Activated CD4-positive, alpha-beta memory T cell treated with anti-CD3 and anti-CD28 coated beads, Interleukin-2, amount 10 ng/mL, durations not matched to agents 7 days and 5 days (primary cell): ENCODE measurements around the gene CACNA1S. TPM values are rescaled to one million over a fixed set of nuclear protein-coding genes. Genes with fewer than 3 reads are reported as not detected.

Experiments
- CTCF ChIA-PET: fragments of 350-600 bp; sonication (Branson Sonifier 250); formaldehyde crosslinking; loops from one replicate; lab custom pipeline; 2021; ENCODE audit warnings: antibody characterized with exemption, inconsistent platforms; lab: Charles Lee
- POLR2A ChIA-PET: fragments of 350-600 bp; sonication (Branson Sonifier 250); formaldehyde crosslinking; loops from one replicate; lab custom pipeline; 2021; ENCODE audit warnings: antibody characterized with exemption; lab: Charles Lee
- DNase-seq: peaks from one replicate; pipeline ENCODE4 v3.0.0-alpha.2; 2020
- H3K27ac Mint-ChIP-seq: one replicate; pipeline ENCODE4 v1.8.0; 2021; ENCODE audit warnings: mild to moderate bottlenecking, mixed read lengths
- H3K27me3 Mint-ChIP-seq: one replicate; pipeline ENCODE4 v1.8.0; 2021; ENCODE audit warnings: mixed read lengths
- H3K36me3 Mint-ChIP-seq: one replicate; pipeline ENCODE4 v1.8.0; 2021; ENCODE audit warnings: low read depth, mixed read lengths
- H3K4me1 Mint-ChIP-seq: one replicate; pipeline ENCODE4 v1.8.0; 2021; ENCODE audit warnings: mixed read lengths
- H3K4me3 Mint-ChIP-seq: one replicate; pipeline ENCODE4 v1.8.0; 2021; ENCODE audit warnings: mild to moderate bottlenecking, mixed read lengths
- H3K9me3 Mint-ChIP-seq: one replicate; pipeline ENCODE4 v1.8.0; 2021; ENCODE audit warnings: mixed read lengths
- total RNA-seq, 2 experiments: library from RNA; stranded (reverse); gene quantifications; one replicate each; pipeline ENCODE4 v1.2.3, GENCODE V29; 2021

Gene CACNA1S
- total RNA-seq, 2 experiments from 2014 or later, result not detected

DNA sequence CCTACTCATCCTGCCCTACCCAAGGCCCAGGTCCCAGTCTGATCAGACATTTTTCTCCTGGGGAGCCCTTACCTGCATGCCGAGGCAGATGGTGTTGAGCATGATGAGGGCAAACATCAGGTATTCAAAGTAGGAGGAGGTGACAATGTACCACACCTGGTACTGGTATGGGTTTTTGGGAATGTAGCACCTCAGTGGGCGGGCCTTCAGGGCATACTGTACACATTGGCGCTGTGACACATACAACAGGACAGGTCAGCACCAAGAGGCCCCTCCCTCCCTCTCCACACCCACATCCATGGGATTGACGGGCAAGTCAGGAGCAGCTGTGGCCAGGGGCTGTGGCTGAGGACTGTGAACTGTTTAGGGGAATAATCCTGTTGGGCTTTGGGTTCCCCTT lies 51.6 kb downstream of the CACNA1S start:
- CTCF ChIA-PET, result no interaction called here
- DNase-seq, result no peak
- POLR2A ChIA-PET, result no interaction called here
- Mint-ChIP-seq H3K9me3 (no peaks in the 10 kb centered on the region), H3K36me3 (no peaks in the 10 kb centered on the region), H3K27me3 (peaks cover 12% of the 10 kb centered on the region), H3K4me1 (peaks cover 17% of the 10 kb centered on the region), H3K4me3 (no peak overlapping the region), H3K27ac (no peak overlapping the region)

DNA sequence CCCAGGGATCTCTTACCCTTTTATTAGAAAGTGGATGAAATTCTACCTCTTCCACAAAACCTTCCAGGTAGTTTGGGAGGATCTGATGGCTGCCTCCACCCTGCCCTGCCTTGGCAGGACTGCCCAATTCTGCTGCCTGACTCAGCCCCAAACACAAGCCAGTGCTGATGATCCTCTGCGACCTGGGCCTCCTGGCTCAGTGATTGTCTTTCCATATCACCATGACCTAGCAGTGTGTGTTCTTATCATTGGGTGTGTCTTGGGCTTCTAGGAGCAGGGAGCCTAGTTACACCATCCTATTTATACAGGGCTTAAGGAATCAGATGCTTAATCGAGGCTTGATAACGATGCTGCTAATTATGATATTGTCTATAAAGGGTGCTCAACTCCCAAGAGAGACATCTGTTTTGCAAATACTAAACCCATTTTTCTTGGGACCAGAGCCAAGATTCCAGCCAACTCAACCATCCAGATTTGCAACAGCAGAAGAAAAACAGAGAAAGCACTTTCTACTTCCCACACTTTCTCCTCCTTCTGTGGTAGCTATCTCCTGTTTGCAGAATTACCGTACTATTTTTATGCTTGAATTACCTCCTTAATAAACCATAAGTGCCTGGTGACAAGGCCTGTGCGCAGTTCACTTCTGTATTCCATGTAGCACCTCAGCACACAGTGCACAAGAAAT lies 52.2 kb downstream of the CACNA1S start:
- no peak overlapping the region for H3K4me3 Mint-ChIP-seq
- DNase-seq, result no peak
- H3K4me1 Mint-ChIP-seq, result peaks cover 17% of the 10 kb centered on the region
- CTCF ChIA-PET, result no interaction called here
- POLR2A ChIA-PET, result interaction anchor here (0.5 kb wide), 1 partner anchor 83 kb away, joined by 3 read pairs; no protein-coding TSS in a partner anchor
- H3K27ac Mint-ChIP-seq, result no peak overlapping the region
- H3K9me3 Mint-ChIP-seq, result no peaks in the 10 kb centered on the region
- H3K36me3 Mint-ChIP-seq, result no peaks in the 10 kb centered on the region
- H3K27me3 Mint-ChIP-seq, result peaks cover 12% of the 10 kb centered on the region

GRCh38 chr1:201059401-201059800 lies 52.8 kb downstream of the CACNA1S start:
- CTCF ChIA-PET, result no interaction called here
- H3K27me3 Mint-ChIP-seq, result peaks cover 7% of the 10 kb centered on the region
- H3K4me3 Mint-ChIP-seq, result no peak overlapping the region
- no peak for DNase-seq
- H3K4me1 Mint-ChIP-seq, result peaks cover 17% of the 10 kb centered on the region
- no peaks in the 10 kb centered on the region for H3K36me3 Mint-ChIP-seq
- H3K9me3 Mint-ChIP-seq, result no peaks in the 10 kb centered on the region
- no peak overlapping the region for H3K27ac Mint-ChIP-seq
- POLR2A ChIA-PET, result interaction anchor here (0.5 kb wide), 1 partner anchor 82 kb away, joined by 3 read pairs; no protein-coding TSS in a partner anchor

DNA sequence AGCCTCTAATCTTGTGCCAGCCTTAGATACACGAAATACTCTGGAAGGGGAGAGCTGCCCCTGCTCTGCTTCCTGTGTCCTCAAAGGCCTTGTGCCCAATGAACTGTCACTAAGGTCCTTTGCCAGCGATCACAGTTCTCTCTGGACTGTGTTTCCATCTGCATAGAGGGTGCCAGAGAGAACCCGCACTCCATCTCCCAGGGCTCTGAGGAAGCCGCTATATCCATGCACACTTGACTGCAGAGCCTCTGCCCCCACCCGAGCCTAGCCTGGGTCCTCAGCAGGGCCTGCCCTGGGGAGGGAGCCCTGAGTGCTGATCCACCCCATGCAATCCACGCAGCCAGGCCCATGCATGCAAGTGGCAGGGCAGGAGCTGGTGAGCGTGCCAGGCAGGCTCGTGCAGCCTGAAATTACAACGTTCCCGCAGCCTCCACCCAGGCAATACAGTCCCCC lies 58.1 kb downstream of the CACNA1S start:
- ChIA-PET CTCF (no interaction called here), POLR2A (no interaction called here)
- H3K4me1 Mint-ChIP-seq, result peaks cover 17% of the 10 kb centered on the region
- peaks cover 2% of the 10 kb centered on the region for H3K27me3 Mint-ChIP-seq
- DNase-seq, result no peak
- H3K27ac Mint-ChIP-seq, result no peak overlapping the region
- no peaks in the 10 kb centered on the region for H3K36me3 Mint-ChIP-seq
- H3K9me3 Mint-ChIP-seq, result no peaks in the 10 kb centered on the region
- H3K4me3 Mint-ChIP-seq, result no peak overlapping the region

GRCh38 chr1:201053155-201053860 lies 58.9 kb downstream of the CACNA1S start:
- H3K27ac Mint-ChIP-seq, result no peak overlapping the region
- H3K9me3 Mint-ChIP-seq, result no peaks in the 10 kb centered on the region
- peaks cover 5% of the 10 kb centered on the region for H3K27me3 Mint-ChIP-seq
- no peak for DNase-seq
- POLR2A ChIA-PET, result no interaction called here
- CTCF ChIA-PET, result no interaction called here
- H3K4me3 Mint-ChIP-seq, result no peak overlapping the region
- H3K36me3 Mint-ChIP-seq, result no peaks in the 10 kb centered on the region
- H3K4me1 Mint-ChIP-seq, result peaks cover 17% of the 10 kb centered on the region

DNA sequence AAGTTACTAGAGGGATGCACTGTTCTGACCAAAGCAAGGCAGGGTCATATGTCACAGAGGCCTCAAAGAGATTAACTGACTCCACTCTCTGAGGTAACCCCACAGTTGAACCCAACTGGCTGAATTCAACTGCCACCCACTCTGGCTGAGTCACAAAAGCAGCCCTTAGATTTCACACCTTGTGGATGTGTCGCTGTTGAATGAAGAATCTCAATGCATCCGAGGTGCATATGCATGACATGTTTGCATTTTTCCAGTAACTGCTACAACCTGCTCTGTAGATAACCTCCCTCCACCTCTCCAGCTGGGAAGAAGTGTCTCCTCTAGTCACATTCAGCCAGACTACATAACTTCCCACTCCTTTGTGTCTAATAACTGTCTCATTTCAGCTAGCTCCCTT lies 60.8 kb downstream of the CACNA1S start:
- POLR2A ChIA-PET, result no interaction called here
- Mint-ChIP-seq H3K9me3 (no peaks in the 10 kb centered on the region), H3K27ac (no peak overlapping the region), H3K27me3 (peaks cover 13% of the 10 kb centered on the region), H3K4me1 (no peaks in the 10 kb centered on the region), H3K36me3 (no peaks in the 10 kb centered on the region), H3K4me3 (no peak overlapping the region)
- DNase-seq, result no peak
- CTCF ChIA-PET, result interaction anchor here (1.0 to 1.6 kb wide), 3 partner anchors 9 to 80 kb away, joined by 3 to 4 read pairs (median 3); no protein-coding TSS in a partner anchor

DNA sequence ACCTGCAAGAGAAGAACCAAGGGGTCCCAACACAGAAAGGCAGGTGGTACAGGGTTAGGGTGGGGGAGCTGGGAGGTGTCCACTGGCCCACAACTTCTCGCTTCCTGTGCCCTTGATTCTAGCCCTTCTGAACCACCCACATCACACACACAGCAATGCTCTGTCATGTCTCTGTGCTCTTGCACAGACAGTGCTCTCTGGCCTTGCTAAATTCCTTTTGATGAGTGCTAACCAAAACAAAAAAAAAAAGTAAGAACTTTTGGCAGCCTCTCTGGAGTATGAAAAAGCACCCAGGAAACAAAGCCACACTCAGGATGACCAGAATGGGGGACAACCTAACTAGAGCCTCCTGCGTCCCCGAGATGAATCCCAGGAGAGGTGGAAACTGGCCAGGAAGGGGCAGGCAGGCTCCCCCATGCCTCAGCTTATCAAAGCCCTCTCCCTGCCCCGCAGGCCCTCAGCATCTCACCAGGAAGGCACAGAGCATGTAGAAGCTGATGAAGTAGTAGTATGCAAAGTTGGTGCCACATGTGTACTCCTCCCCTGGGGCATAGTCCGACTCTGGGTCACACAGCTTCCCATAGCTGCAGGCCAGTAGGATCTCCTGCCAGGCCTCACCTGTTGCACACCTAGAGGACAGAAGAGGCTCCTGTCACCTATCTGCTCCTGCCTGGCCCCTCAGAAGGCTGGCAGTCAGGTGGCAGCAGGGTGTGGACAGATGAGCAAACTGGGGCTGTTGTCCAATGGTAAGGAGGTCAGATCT lies 61.5 kb downstream of the CACNA1S start:
- no peak for DNase-seq
- H3K4me3 Mint-ChIP-seq, result no peak overlapping the region
- ChIA-PET POLR2A (interaction anchor here (1.5 kb wide), 1 partner anchor 381 kb away, joined by 3 read pairs; the partner anchor contains the start of gene DDX59), CTCF (interaction anchor here (1.3 to 2.9 kb wide), 3 partner anchors 8 to 71 kb away, joined by 3 to 12 read pairs (median 4); no protein-coding TSS in a partner anchor)
- no peak overlapping the region for H3K27ac Mint-ChIP-seq
- peaks cover 13% of the 10 kb centered on the region for H3K27me3 Mint-ChIP-seq
- H3K4me1 Mint-ChIP-seq, result no peaks in the 10 kb centered on the region
- no peaks in the 10 kb centered on the region for H3K9me3 Mint-ChIP-seq
- H3K36me3 Mint-ChIP-seq, result no peaks in the 10 kb centered on the region

- H3K4me3 Mint-ChIP-seq, result no peak overlapping the region
- no peak for DNase-seq
- H3K27ac Mint-ChIP-seq, result no peak overlapping the region
- H3K9me3 Mint-ChIP-seq, result no peaks in the 10 kb centered on the region
- ChIA-PET CTCF (interaction anchor here (2.7 to 2.9 kb wide), 2 partner anchors 70 to 77 kb away, joined by 12 to 14 read pairs; no protein-coding TSS in a partner anchor), POLR2A (interaction anchor here (1.4 to 1.5 kb wide), 2 partner anchors 34 to 380 kb away, joined by 3 to 4 read pairs; partner anchors contain the start of gene DDX59)
- H3K36me3 Mint-ChIP-seq, result no peaks in the 10 kb centered on the region
- no peaks in the 10 kb centered on the region for H3K4me1 Mint-ChIP-seq
- peaks cover 21% of the 10 kb centered on the region for H3K27me3 Mint-ChIP-seq
Measured at GRCh38 chr1:201049248-201049831, 62.9 kb downstream of the CACNA1S start.

DNA sequence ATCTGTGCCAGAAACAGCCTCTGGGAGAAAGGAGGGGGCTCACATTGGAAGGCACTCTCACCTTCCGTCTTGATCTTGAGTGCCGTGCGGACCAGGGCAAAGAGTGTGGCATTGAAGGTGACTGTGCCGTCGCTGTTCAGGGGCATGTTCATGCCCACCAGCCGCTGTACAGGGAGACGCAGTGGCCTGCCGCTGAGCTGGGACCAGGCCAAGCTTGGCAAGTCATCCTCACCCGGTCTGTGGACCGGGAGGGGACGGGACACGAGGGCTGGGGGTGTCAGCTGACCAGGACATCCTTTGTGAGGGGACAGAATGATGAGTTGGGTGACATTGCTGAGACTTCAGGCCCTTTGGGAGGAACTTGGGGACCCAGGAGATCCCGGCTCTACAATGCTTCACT lies 63.7 kb downstream of the CACNA1S start:
- H3K36me3 Mint-ChIP-seq, result no peaks in the 10 kb centered on the region
- H3K27ac Mint-ChIP-seq, result no peak overlapping the region
- H3K4me3 Mint-ChIP-seq, result no peak overlapping the region
- no peaks in the 10 kb centered on the region for H3K4me1 Mint-ChIP-seq
- peaks cover 24% of the 10 kb centered on the region for H3K27me3 Mint-ChIP-seq
- H3K9me3 Mint-ChIP-seq, result no peaks in the 10 kb centered on the region
- DNase-seq, result no peak
- POLR2A ChIA-PET, result no interaction called here
- CTCF ChIA-PET, result interaction anchor here (1.7 to 2.9 kb wide), 3 partner anchors 23 to 76 kb away, joined by 7 to 14 read pairs (median 12); no protein-coding TSS in a partner anchor

GRCh38 chr1:201044119-201044518 lies 68.1 kb downstream of the CACNA1S start:
- no peaks in the 10 kb centered on the region for H3K9me3 Mint-ChIP-seq
- ChIA-PET CTCF (interaction anchor here (7.0 to 9.4 kb wide), 3 partner anchors 20 to 72 kb away, joined by 60 to 104 read pairs (median 76); partner anchors contain the start of gene KIF21B), POLR2A (no interaction called here)
- no peak overlapping the region for H3K27ac Mint-ChIP-seq
- H3K4me3 Mint-ChIP-seq, result no peak overlapping the region
- DNase-seq, result no peak
- H3K4me1 Mint-ChIP-seq, result no peaks in the 10 kb centered on the region
- no peaks in the 10 kb centered on the region for H3K36me3 Mint-ChIP-seq
- H3K27me3 Mint-ChIP-seq, result peaks cover 22% of the 10 kb centered on the region

DNA sequence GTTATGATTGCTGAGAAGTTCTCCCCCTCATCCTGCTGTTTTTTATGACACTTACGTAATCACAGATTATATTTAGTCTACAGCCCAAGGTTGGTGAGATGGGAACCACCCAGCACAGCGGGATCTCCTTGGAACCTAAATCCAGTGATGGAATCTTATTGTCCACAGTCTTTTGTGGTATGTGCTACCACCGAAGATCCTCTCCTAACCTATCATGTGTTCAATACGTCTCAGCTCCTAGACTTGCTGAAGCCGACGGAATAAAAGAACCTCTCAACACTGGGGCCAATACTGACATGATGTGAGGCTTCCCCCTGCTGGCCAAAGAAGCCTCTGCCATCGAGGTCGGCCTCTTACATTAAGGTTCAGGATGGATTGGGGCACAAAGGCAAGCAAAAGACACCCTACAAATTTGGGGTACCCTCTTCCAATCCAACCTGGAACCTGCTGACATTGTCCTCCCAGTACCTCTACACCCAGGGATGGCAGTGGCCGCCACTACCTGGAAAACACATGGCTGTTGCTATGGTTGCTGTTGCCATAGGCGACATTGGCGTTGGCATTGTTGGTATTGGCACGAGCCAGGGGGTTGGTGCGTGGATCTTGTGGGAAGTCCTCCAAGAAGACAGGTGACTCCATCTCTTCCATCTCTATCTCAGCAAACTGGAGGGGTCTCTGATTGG lies 69.3 kb downstream of the CACNA1S start:
- DNase-seq, result peak; percentile 76
- H3K27ac Mint-ChIP-seq, result no peak overlapping the region
- H3K4me3 Mint-ChIP-seq, result no peak overlapping the region
- H3K27me3 Mint-ChIP-seq, result peaks cover 15% of the 10 kb centered on the region
- H3K36me3 Mint-ChIP-seq, result no peaks in the 10 kb centered on the region
- H3K9me3 Mint-ChIP-seq, result no peaks in the 10 kb centered on the region
- CTCF ChIA-PET, result interaction anchor here (0.6 to 9.4 kb wide), 16 partner anchors 8 to 421 kb away, joined by 3 to 104 read pairs (median 4); partner anchors contain the start of gene KIF21B
- POLR2A ChIA-PET, result interaction anchor here (0.9 to 1.7 kb wide), 3 partner anchors 17 to 71 kb away, joined by 3 to 6 read pairs (median 3); no protein-coding TSS in a partner anchor
- H3K4me1 Mint-ChIP-seq, result no peaks in the 10 kb centered on the region
